Activated naive CD4-positive, alpha-beta T cell treated with anti-CD3 and anti-CD28 coated beads, Interleukin-2, amount 50 U/mL, for 72 hours (primary cell): ENCODE measurements around the gene C8G. TPM values are rescaled to one million over a fixed set of nuclear protein-coding genes. Genes with fewer than 3 reads are reported as not detected.

Experiments
- ATAC-seq, 2 donors: fragments of 150-1000 bp; cut with Tn5 transposase; 2 replicates each; pipeline ENCODE4 v1.10.0; 2021; ENCODE audit warnings: mild to moderate bottlenecking in 2 of 2, moderate library complexity in 2 of 2
- DNase-seq, 2 donors: peaks; one replicate each; pipeline ENCODE4 v3.0.0; 2021 to 2022; ENCODE audit warnings: low spot score in 2 of 2
- H3K27ac Mint-ChIP-seq, 2 donors: one replicate each; pipeline ENCODE4 v1.8.0; 2022; ENCODE audit warnings: mild to moderate bottlenecking in 2 of 2, mixed read lengths in 2 of 2
- H3K36me3 Mint-ChIP-seq, 2 donors: one replicate each; pipeline ENCODE4 v1.8.0; 2022; ENCODE audit warnings: mixed read lengths in 2 of 2
- H3K9me3 Mint-ChIP-seq, 2 donors: one replicate each; pipeline ENCODE4 v1.8.0; 2022; ENCODE audit warnings: mixed read lengths in 2 of 2
- total RNA-seq, 2 donors: library from RNA; stranded (reverse); gene quantifications; one replicate each; pipeline ENCODE4 v1.2.3, GENCODE V29; 2022

Gene C8G
- total RNA-seq, 2 donors from 2014 or later = 1.5 to 2.5 TPM

DNA sequence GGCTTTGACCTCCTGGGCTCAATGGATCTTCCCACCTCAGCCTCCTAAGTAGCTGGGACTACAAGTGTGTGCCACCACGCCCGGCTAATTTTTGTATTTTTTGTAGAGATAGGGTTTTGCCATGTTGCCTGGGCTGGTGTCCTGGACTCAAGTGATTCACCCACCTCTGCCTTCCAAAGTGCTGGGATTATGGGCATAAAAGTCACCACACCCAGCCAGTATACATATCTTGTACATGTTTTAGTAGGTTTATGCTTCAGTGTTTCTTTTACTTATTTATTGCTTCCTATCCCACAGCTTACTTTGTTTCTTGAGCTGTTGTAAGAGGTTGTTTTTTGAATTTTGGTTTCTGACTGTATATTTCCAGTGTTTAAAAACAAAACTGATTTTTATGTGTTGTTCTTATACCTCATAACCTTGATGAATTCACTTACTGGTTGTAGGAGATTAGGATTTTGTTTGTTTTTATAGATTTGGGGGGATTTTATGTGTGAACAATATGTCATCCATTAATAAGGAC is 13.4 kb upstream of the C8G start:
- Mint-ChIP-seq H3K9me3 (peaks cover 0 to 6% of the 10 kb centered on the region in 2 donors), H3K36me3 (peaks cover 9 to 20% of the 10 kb centered on the region in 2 donors), H3K27ac (peak overlapping the region; percentile 12 to 14)
- no peak for ATAC-seq
- no peak for DNase-seq

DNA sequence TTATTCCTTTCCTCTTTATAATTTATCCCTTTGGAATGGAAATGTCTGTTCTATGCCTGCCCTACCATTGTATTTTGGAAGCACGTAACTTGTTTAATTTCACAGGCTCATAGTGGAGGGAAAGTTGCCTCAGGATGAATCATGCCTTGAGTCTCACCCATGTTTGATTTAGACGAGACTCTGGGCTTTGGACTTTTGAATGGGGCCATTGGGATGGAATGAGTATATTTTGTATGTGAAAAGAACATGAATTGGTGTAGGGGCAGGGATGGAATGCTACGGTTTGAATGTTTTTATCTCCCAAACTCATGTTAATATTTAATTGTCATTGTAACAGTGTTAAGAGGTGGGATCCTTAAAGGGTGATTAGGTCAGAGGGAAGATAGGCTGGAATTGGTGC is 10.8 kb upstream of the C8G start:
- peaks cover 0 to 30% of the 10 kb centered on the region in 2 donors for H3K36me3 Mint-ChIP-seq

DNA sequence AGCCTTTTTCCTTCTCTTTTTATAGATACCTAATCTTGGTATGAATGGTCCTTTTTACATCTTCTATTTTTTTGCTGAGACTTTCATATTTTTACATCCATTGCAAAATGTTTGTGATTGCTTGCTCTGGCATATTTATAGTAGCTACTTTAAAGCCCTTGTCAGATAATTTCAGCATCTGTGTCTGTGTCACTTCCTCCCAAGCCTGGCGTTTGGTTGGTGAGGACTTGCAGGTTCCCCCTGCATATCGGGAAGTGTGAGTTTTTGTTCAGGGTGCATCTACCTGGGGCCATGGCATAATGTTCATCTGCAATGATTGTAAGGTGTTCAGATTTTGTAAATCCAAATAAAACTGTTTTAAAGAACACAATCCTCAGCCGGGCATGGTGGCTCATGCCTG is 9.4 kb upstream of the C8G start:
- no peak overlapping the region for H3K27ac Mint-ChIP-seq
- DNase-seq (no peak), ATAC-seq (no peak)
- peaks cover 0 to 34% of the 10 kb centered on the region in 2 donors for H3K36me3 Mint-ChIP-seq
- H3K9me3 Mint-ChIP-seq = peaks cover 0 to 6% of the 10 kb centered on the region in 2 donors

More for the DNA sequence above, 10.8 kb upstream of the C8G start:
- Mint-ChIP-seq H3K9me3 (peaks cover 0 to 6% of the 10 kb centered on the region in 2 donors), H3K27ac (peak overlapping the region in 1 of 2 donors; percentile 53)
- no peak for DNase-seq
- ATAC-seq = no peak

DNA sequence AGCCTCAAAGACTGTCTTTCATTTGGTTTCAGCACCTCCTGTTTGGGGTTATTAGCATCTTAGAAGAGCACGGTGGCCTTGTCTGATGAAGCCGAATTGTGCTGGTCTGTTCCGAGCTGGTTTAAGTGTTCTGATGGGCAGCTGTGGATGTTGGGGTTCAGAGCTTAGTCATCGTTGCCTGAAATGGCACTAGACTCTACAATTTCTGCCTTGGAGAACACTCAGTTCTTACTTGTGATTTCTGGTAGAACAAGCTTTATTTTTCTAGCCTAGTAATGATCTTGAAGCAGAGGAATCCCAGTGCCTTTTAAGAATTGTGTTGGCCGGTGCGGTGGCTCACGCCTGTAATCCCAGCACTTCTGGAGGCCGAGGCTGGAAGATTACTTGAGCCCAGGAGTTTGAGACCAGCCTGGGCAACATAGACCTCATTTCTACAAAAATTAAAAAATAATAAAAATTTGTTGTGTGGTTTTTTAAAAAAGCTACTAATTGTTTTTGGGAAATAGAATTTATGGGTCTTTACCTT is 8.3 kb upstream of the C8G start:
- Mint-ChIP-seq H3K27ac (no peak overlapping the region), H3K36me3 (peaks cover 7 to 28% of the 10 kb centered on the region in 2 donors), H3K9me3 (peaks cover 0 to 6% of the 10 kb centered on the region in 2 donors)
- DNase-seq = no peak
- no peak for ATAC-seq

DNA sequence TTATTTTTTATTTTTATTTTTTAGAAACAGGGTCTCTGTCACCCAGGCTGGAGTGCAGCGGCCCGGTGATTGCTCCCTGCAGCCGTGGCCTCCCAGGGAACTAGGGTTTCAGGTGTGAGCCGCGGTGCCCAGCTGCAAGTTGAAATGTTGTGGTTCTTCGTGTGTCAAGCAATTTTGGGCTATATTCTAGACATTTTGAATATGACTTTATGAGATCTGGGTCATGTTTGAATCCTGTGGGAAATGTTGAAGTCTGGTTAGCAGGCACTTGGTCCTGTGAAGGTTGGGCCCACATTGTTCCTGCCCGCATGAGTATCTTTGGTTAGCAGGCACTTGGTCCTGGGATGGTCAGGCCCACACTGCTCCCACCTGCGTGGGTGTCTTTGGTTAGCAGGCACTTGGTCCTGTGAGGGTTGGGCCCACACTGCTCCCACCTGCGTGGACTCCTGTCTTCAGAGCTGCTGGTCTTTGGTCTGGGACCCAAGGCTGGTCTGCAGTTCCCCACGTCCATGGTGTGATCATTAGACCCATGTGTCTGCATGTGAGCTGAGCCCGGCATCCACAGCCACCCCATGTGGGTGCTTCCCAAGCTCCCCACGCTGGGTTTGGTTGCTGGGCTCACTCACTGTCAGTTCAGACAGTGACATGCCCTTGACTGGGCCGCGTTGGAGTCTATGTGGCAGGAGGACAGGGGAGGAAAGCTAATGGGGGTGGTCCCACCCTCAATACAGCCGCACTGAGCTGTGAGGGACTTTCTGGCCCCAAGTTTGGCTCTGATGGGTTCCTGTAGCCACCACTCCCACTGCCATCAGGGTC is 7.6 kb upstream of the C8G start:
- ATAC-seq = no peak
- DNase-seq = no peak
- Mint-ChIP-seq H3K36me3 (peaks cover 11 to 22% of the 10 kb centered on the region in 2 donors), H3K27ac (no peak overlapping the region), H3K9me3 (peaks cover 0 to 6% of the 10 kb centered on the region in 2 donors)

DNA sequence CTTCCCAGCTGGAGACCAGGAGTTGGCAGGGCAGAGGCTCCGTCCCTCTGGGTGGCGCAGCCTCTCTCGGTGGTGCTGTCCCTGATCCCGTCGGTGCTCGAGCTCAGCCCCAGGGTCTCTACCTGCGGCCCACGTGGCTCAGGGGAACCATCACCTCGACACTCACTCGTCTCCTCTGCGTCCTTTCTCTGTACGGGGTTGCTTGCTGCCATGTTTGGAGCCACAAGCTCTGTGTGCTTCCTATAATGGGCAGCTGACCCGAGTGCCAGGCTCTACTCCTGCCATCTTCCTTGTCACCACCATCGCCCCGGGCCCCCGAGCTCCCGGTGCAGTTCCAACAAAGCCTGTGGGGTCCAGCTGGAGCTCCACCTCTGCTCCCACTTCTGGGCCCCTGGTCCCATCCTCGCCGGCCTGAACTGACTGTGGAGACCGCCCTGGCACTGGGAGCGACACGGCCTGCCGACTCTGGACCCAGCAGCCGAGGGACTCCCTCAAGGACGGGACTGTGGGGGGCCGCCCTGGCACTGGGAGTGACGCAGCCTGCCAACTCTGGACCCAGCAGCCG is 5.5 kb upstream of the C8G start:
- peak overlapping the region; percentile 32 to 85 for H3K27ac Mint-ChIP-seq
- ATAC-seq = no peak
- peaks cover 11 to 14% of the 10 kb centered on the region in 2 donors for H3K36me3 Mint-ChIP-seq
- no peak for DNase-seq
- no peaks in the 10 kb centered on the region for H3K9me3 Mint-ChIP-seq

DNA sequence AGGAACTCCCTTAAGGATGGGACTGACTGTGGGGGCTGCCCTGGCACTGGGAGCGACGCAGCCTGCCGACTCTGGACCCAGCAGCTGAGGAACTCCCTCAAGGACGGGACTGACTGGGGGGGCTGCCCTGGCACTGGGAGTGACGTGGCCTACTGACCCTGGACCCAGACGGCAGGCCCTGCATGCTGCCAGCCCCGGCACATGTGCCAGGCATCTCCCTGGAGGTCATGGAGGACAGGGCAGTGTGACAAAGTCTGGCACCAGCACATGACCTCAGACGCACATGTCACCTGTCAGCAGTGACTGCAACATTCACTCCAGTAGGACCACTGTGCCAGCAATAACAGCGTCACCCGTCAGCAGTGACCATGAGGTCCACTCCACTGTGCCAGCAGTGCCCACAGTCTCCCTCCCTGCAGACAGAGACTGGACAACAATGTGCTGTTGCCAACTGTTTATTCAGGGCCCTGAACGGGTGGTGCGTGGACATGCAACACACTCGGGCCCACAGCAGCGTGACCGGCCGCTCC is 5.0 kb upstream of the C8G start:
- H3K36me3 Mint-ChIP-seq = peaks cover 11 to 14% of the 10 kb centered on the region in 2 donors
- no peak for ATAC-seq
- no peaks in the 10 kb centered on the region for H3K9me3 Mint-ChIP-seq
- peak overlapping the region in 1 of 2 donors; percentile 32 for H3K27ac Mint-ChIP-seq
- no peak for DNase-seq

DNA sequence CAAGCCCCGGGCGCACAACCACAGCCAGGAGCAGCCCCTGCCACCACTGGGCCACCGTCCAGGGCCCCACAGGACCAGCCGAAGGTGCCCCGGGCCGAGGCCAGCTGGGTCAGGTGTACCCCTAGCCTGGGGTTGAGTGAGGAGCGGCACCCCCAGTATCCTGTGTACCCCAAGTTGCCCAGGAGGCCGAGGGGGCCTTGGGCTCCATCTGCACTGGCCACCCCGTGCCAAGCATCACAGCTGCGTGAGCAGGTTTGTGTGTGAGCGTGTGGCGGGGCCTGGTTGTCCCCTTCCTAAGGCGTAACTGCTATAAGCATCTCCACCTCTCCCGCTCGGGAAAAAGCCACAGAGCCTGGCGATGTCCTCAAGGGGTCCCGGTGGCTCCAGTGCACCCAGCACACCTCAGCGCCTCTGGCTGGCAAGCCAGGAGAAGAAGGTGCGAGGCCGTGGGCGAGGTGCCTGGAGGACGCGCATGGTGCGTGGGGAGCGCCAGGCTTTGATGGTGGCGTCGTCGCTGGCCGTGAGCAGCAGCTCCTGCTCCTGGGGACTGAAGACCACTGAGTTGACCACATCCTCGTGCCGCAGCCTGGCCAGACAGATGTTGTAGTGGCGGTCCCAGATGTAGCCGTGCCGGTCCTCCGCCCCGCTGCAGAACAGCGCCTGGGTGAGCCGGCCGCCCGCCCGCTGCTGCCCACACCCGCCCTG is 4.4 kb upstream of the C8G start:
- H3K36me3 Mint-ChIP-seq = peaks cover 11 to 14% of the 10 kb centered on the region in 2 donors
- DNase-seq (no peak), ATAC-seq (no peak)
- no peaks in the 10 kb centered on the region for H3K9me3 Mint-ChIP-seq
- H3K27ac Mint-ChIP-seq = no peak overlapping the region

DNA sequence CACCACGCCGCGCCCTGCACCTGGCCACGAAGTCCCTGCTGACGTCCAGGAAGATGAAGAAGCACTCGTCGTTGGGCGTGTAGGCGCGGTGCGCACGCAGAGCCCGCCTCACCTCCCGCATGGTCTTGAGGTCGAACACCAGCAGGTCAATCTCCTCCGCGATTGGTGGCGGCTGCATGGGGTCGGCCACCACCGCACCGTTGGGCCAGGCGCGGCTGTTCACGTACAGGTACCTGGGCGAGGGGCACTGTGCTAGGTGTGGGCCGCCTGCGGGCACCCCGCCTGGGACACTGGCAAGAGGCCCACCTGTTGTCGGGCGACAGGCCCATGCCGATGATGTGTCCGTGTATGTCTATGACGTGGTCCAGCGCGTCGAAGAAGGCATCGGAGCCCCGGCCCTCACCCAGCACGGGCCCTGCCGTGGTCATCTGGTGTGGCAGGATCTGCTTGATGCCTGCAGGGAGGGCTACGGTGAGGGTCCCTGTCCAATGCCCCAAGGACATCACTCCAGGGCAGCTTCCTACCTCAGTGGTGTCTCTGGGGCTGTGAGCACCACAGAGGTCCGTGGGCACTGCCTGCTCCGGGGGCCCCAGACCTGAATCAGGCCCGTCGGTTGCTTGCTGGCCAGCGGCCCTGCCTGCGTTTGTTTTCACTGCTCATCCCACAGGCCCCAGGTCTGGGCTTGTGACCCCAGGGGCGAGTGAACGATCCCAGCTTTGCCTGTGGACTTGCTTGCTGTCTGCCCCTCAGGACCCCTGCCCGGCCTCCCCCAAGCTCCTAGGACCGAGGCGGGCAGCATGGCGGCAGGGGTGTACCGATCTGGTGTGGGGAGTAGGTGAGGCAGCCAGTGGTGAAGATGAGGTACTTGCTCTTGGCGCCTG is 3.6 kb upstream of the C8G start:
- Mint-ChIP-seq H3K27ac (peak overlapping the region in 1 of 2 donors; percentile 52), H3K9me3 (no peaks in the 10 kb centered on the region), H3K36me3 (peaks cover 11 to 14% of the 10 kb centered on the region in 2 donors)
- DNase-seq = no peak
- ATAC-seq = no peak

DNA sequence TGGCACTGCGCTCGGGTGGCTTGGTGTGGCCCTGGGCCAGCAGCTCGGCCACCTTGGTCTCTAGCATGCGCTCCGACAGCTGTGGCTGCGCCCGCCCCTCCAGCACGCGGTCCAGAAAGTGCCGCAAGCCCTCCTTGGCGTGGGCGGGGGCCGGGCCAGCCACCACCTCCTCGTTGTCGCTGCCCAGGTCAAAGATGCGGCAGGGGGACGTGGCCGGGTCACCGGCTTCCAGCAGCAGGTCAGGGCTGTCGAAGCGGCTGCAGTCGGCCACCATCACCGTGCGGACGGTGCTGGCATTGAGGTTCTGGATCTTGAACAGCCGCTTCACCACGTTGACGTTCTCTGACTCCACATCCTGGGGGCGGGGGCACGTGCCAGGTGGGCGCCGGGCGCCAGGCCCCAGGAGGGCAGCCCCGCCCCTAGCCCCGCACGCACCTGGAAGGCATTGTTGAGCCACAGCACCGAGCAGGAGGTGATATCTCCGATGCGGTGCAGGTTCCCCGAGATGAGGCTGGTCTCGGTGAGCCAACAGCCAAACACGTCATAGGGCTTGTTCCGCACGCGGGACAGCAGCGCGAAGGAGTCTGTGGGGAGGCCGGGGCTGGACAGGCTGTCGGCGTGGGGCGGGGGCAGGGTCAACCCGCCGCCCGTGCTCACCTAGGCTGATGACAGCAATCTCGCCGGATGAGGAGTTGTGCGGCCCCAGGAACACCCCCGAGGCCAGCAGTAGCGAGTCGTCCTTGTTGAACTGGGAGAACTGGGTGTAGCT is 2.7 kb upstream of the C8G start:
- Mint-ChIP-seq H3K27ac (peak overlapping the region in 1 of 2 donors; percentile 52), H3K9me3 (no peaks in the 10 kb centered on the region), H3K36me3 (peaks cover 11 to 14% of the 10 kb centered on the region in 2 donors)
- no peak for DNase-seq
- no peak for ATAC-seq

DNA sequence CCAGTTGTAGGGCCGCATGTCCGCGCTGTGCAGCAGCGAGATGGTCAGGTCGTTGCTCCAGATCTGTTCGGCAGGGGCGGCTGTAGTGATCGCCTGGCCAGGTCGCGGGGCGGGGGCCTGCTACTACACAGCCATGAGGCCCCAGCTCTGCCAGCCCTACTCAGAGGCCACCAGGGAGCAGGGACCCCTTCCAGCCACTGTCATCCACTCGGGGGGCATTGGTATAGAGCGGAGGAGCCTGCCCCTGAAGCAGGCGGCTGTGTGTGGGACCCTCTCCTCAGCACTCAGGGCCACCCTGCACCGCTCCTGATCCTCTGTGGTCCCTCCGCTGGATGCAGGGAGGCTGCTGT is 2.2 kb upstream of the C8G start:
- Mint-ChIP-seq H3K27ac (no peak overlapping the region), H3K36me3 (peaks cover 11 to 14% of the 10 kb centered on the region in 2 donors), H3K9me3 (no peaks in the 10 kb centered on the region)
- DNase-seq = no peak
- ATAC-seq = no peak

DNA sequence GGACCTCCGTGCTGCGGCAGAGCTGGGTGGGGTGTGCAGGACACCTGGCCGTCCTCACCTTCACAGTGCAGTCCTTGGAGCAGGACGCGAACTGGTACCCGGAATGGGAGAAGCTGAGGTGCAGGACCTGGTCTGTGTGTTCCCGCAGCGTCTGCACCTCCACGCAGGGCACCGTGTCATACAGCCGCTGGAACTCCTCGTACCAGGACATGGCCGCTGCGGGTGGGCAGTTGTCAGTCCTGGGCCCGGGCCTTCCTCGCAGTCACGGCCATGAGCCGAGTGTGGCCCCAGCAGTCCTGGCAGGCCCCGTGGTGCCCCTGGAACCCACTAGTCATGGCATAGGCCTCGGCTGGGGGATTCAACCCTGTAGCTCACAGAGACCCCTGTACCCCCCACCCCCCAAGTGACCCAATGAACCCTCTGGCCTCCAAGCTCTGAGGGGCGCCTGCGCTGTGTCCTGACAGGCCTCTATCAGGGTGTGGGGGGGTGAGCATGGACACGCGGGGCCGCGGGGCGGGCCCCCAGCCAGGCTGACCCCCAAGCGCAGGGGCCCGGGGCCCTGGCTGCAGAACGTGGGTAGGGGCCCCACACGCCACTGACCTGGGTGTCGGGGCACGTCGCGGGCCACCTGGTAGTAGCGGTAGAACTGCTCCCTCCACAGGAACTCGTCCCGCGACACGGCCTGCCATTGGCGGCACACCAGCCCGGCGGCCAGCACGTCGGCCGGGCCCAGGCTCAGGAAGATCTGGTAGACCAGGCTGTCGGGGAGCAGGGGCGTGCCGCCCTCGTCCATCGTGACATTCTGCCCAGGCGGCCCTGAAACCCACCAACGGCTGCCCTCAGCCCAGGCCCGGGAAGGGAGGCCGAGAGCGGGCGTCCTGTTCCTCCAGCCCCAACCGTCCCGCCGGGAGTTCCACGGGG is 1.5 kb upstream of the C8G start:
- peak overlapping the region; percentile 59 to 87 for H3K27ac Mint-ChIP-seq
- ATAC-seq (peak; percentile 36 to 43), DNase-seq (peak in 1 of 2 donors; percentile 54)
- no peaks in the 10 kb centered on the region for H3K9me3 Mint-ChIP-seq
- H3K36me3 Mint-ChIP-seq = peaks cover 11% of the 10 kb centered on the region in 2 donors

DNA sequence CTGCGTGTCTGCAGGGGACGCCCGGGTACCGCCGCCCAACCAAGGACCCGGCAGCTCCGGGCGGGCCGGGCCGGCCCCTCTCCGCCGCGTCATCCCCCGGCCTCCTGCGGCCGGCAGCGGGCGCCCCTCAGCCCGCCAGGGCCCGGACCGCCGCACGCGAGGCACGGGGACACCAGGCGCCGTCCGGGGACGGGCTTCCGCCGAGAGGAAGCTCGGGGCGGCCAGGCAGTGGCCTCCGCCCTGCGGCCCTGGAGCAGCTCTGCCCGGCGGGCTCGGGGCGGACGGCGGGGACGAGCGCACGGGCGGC is 878 bp upstream of the C8G start:
- Mint-ChIP-seq H3K27ac (peak overlapping the region in 1 of 2 donors; percentile 59), H3K36me3 (peaks cover 5 to 11% of the 10 kb centered on the region in 2 donors), H3K9me3 (no peaks in the 10 kb centered on the region)
- ATAC-seq (peak; percentile 31 to 54), DNase-seq (peak in 1 of 2 donors; percentile 36)
